ENCODE data around the gene GRAP2.

DNA sequence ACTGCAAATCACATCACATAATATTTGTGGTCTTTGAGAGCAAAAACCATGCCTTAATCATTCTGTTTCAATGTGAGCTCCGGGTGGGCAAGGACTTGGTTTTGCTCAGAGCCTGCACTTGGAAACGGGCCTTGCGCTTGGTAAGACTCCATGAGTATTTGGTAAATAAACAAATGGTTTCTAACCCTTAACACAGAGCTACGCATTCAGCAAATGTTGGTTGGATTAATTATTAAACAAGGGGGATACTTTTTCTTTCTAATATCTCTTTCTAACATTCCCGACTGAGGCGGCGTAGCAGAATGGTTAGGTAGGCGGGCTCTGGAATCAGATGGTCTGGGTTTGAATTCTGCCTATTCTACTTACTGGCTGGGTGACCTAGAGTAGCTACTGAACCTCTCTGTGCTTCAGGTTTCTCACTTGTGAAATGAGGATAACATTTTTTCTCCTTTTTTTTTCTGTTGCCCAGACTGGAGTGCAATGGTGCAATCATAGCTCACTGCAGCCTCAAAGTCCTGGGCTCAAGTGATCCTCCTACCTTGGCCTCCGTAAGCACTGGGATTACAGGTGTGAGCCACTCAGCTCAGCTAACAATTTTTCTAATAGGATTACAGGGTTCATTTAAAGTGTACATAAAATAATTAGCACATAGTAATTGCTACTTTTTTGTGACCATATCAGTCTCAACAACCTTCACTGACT lies 90.4 kb downstream of the GRAP2 start:
- TF ChIP-seq, protein P1, sequence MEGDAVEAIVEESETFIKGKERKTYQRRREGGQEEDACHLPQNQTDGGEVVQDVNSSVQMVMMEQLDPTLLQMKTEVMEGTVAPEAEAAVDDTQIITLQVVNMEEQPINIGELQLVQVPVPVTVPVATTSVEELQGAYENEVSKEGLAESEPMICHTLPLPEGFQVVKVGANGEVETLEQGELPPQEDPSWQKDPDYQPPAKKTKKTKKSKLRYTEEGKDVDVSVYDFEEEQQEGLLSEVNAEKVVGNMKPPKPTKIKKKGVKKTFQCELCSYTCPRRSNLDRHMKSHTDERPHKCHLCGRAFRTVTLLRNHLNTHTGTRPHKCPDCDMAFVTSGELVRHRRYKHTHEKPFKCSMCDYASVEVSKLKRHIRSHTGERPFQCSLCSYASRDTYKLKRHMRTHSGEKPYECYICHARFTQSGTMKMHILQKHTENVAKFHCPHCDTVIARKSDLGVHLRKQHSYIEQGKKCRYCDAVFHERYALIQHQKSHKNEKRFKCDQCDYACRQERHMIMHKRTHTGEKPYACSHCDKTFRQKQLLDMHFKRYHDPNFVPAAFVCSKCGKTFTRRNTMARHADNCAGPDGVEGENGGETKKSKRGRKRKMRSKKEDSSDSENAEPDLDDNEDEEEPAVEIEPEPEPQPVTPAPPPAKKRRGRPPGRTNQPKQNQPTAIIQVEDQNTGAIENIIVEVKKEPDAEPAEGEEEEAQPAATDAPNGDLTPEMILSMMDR (conservative IDR thresholded peaks at IDR 0.05; ENCODE audit: low read depth, low read length) = no peak
- TF ChIP-seq BHLHE40 (IDR thresholded peaks at IDR 0.05; ENCODE audit: low read depth, low read length) = no peak
- no peak for TF ChIP-seq RFX5 (IDR thresholded peaks at IDR 0.05; ENCODE audit: low read depth, low read length)
- no peak for TF ChIP-seq FOS (IDR thresholded peaks at IDR 0.05; ENCODE audit: low read depth, low read length)
